Upper lobe of left lung (tissue), 6 donors: Measurements from ENCODE around the gene KCNG1. TPM values are rescaled to one million over a fixed set of nuclear protein-coding genes. Genes with fewer than 3 reads are reported as not detected.

Source experiments
- ATAC-seq, 2 donors: fragments of 200-7000 bp; cut with Tn5 transposase; one replicate each; pipeline ENCODE4 v1.9.1; 2022; ENCODE audit warnings: mild to moderate bottlenecking in 2 of 2, moderate library complexity in 2 of 2; ENCODE audit not compliant: low FRiP score in 2 of 2
- DNase-seq, 2 donors: peaks; one replicate each; pipeline ENCODE4 v3.0.0-alpha.2; 2019 to 2020
- H3K27ac ChIP-seq, 4 donors: fragments of 200-600 bp; sonication (generic); one replicate each; pipeline ENCODE4 v1.5.1; 2016 to 2019
- H3K27me3 ChIP-seq, 4 donors: fragments of 200-600 bp; sonication (generic); one replicate each; pipeline ENCODE4 v1.5.1; 2017 to 2019
- H3K36me3 ChIP-seq, 4 donors: fragments of 200-600 bp; sonication (generic); one replicate each; pipeline ENCODE4 v1.5.1; 2016 to 2019
- H3K4me1 ChIP-seq, 4 donors: fragments of 200-600 bp; sonication (generic); one replicate each; pipeline ENCODE4 v1.5.1; 2018 to 2019
- H3K4me3 ChIP-seq, 4 donors: fragments of 200-600 bp; sonication (generic); one replicate each; pipeline ENCODE4 v1.5.1; 2017 to 2019; ENCODE audit warnings: mild to moderate bottlenecking in 2 of 4, moderate library complexity in 1 of 4
- H3K9me3 ChIP-seq, 4 donors: fragments of 200-600 bp; sonication (generic); one replicate each; pipeline ENCODE4 v1.5.1; 2018 to 2019
- CTCF ChIP-seq, 6 experiments: fragments of 450-650 bp in 4 of 6; fragments of 200-600 bp in 2 of 6; sonication (generic) in 2 of 6; IDR thresholded peaks; one replicate each; pipeline ENCODE4 v1.5.1; 2016 to 2019; ENCODE audit warnings: antibody characterized with exemption in 6 of 6
- EP300 ChIP-seq, 4 donors: sonication (generic); formaldehyde crosslinking; IDR thresholded peaks; one replicate each; pipeline ENCODE4 v1.5.1; 2017; ENCODE audit warnings: antibody characterized with exemption in 4 of 4, control low read depth in 2 of 4
- POLR2A ChIP-seq, 4 donors: fragments of 450-650 bp; IDR thresholded peaks; one replicate each; pipeline ENCODE4 v1.5.1; 2016 to 2017; ENCODE audit warnings: antibody characterized with exemption in 4 of 4, mild to moderate bottlenecking in 2 of 4
- POLR2AphosphoS5 ChIP-seq, 2 donors: sonication (generic); formaldehyde crosslinking; IDR thresholded peaks; one replicate each; pipeline ENCODE4 v1.5.1; 2017; ENCODE audit warnings: antibody characterized with exemption in 2 of 2
- WGBS, 2 donors: methylation state at CpG; one replicate each; pipeline ENCODE4 v1.1.5; 2017 to 2018; 5-methylcytosine and 5-hydroxymethylcytosine counted together
- total RNA-seq, 6 donors: library from RNA; depleted of rRNA in 4 of 6; stranded (reverse); fragments of >200 nt in 4 of 6; gene quantifications; one replicate each; pipeline versions ENCODE4 v1.1.0 to v1.2.1, GENCODE V29; 2016 to 2021
- donor health status: DM: no; HTN: no; CAD: no; lungs with moderate emphysema.
- donor health status: DM: no; HTN: yes; CAD: no; lungs with severe emphysema.

The KCNG1 gene
- total RNA-seq, 6 donors from 2014 or later = 0.17 to 0.37 (median 0.25) TPM; not detected in 2

GRCh38 chr20:51020657-51021056 lies 2.2 kb downstream of the KCNG1 start:
- TF ChIP-seq CTCF (IDR thresholded peaks at IDR 0.05) = no peak
- TF ChIP-seq POLR2AphosphoS5 (IDR thresholded peaks at IDR 0.05) = no peak
- Histone ChIP-seq H3K4me1 (peaks cover 8 to 17% (median 15%) of the 10 kb centered on the region in 4 donors), H3K27me3 (peaks cover 0 to 24% (median 14%) of the 10 kb centered on the region in 4 donors), H3K9me3 (no peaks in the 10 kb centered on the region), H3K36me3 (no peaks in the 10 kb centered on the region), H3K27ac (no peak overlapping the region), H3K4me3 (no peak overlapping the region)
- no peak for DNase-seq
- WGBS, 2 donors = 56 to 59% methylated on average over 6 of the region's 6 CpGs
- no peak for ATAC-seq

DNA sequence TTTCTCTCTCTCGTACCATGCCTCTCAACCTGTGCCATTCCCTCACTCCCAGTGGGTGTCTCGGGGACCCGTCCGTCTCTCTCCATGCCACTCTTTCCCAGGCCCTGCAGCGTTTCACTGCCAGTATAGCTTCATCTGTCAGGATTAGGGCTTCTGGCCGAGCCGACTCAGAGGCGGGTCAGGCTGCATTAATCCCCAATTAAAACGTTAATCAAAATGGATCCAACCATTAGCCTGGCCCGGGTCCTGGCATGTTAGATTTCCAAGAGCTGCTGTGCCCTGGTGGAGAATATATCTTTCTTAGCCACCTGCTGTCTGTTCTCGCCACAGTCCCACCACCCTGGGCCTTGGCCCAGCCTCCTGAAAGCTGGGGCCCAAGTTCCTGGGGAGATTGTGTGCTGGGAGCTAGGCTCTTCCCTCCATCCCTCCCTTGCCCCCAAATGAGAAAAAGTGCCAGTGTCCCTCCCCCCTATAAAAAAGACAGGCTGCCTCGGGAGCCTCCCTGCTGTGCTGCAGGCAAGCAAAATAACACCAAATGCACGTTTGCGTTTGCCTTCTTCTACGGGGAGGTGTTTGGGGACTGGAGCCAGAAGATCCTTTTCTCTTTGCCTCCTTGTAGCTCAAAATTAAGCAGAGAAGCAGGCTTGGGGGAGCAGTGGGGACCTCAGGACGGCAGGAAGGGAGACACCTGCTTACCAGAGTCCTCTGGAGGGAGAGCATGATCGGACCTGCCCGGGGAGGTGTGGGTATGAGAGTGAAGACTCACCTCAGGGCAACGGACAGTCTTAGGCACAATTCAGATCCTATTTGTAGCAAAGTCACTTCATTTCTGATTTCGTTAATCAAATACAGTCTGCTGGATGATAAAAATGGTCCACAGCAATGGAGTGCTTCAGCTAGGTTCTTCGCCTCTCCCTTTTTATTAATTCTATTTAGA lies 3.0 kb downstream of the KCNG1 start:
- Histone ChIP-seq H3K36me3 (no peaks in the 10 kb centered on the region), H3K27me3 (peaks cover 0 to 24% (median 14%) of the 10 kb centered on the region in 4 donors), H3K4me3 (no peak overlapping the region), H3K9me3 (no peaks in the 10 kb centered on the region), H3K27ac (no peak overlapping the region), H3K4me1 (peaks cover 8 to 17% (median 15%) of the 10 kb centered on the region in 4 donors)
- DNase-seq (no peak), ATAC-seq (no peak)
- 71% methylated on average over 21 of the region's 21 CpGs for WGBS, 2 donors
- TF ChIP-seq POLR2A (IDR thresholded peaks at IDR 0.05) (no peak), CTCF (IDR thresholded peaks at IDR 0.05) (no peak), EP300 (IDR thresholded peaks at IDR 0.05) (no peak), POLR2AphosphoS5 (IDR thresholded peaks at IDR 0.05) (no peak)

DNA sequence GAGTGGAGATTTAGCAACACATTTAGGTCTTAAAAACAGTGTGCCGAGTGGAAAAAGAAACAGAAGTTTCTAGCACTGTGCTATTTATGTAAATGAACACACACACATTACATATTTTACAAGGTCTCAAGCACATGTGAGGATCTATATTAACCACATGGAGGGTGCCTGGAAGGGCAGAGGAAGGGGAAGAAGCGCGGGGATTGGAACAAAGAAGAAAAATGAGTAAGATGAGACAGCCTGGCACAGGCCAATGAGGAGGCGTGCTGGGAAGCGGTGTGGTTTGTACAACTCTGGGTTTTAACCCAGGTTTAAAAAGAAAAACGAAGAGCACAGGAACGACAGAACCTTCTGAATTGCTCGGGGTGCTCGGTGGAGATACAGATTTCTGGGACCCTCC lies 5.7 kb downstream of the KCNG1 start:
- ATAC-seq (no peak), DNase-seq (no peak)
- no peak overlapping the region for H3K27ac ChIP-seq
- no peak for TF ChIP-seq POLR2AphosphoS5 (IDR thresholded peaks at IDR 0.05)
- TF ChIP-seq EP300 (IDR thresholded peaks at IDR 0.05) = no peak
- no peak for TF ChIP-seq CTCF (IDR thresholded peaks at IDR 0.05)
- no peak for TF ChIP-seq POLR2A (IDR thresholded peaks at IDR 0.05)
- no peaks in the 10 kb centered on the region for H3K36me3 ChIP-seq
- no peaks in the 10 kb centered on the region for H3K9me3 ChIP-seq
- H3K4me3 ChIP-seq = no peak overlapping the region
- H3K4me1 ChIP-seq = peaks cover 0 to under 1% (median under 1%) of the 10 kb centered on the region in 4 donors
- peaks cover 0 to 6% (median 2%) of the 10 kb centered on the region in 4 donors for H3K27me3 ChIP-seq
- WGBS, 2 donors = 71 to 72% methylated on average over 9 of the region's 9 CpGs

DNA sequence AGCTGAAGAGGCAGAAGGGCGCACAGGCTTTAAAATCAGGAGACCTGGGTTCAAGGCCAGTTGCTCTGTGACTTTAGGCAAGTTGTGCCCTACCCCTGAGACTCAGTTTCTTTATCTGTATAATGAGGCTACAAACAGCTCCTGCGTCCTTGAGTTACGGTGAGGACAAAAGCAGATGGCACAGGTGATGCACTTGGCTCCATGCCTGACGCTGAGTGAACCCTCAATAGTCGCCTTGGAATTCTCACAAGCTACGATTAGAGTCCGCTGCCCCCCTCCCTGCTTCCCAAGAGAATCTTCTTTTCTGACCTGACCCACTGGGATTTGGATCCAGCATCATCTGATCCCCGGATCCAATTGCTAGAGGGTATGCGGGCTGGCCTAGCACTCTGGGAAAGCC lies 6.4 kb downstream of the KCNG1 start:
- Histone ChIP-seq H3K4me3 (no peak overlapping the region), H3K27me3 (peaks cover 0 to 1% (median 0%) of the 10 kb centered on the region in 4 donors), H3K9me3 (no peaks in the 10 kb centered on the region), H3K27ac (no peak overlapping the region), H3K36me3 (no peaks in the 10 kb centered on the region), H3K4me1 (no peaks in the 10 kb centered on the region)
- DNase-seq = no peak
- 90 to 93% methylated on average over 9 of the region's 9 CpGs for WGBS, 2 donors
- no peak for TF ChIP-seq POLR2AphosphoS5 (IDR thresholded peaks at IDR 0.05)
- TF ChIP-seq CTCF (IDR thresholded peaks at IDR 0.05) = no peak
- TF ChIP-seq EP300 (IDR thresholded peaks at IDR 0.05) = no peak
- no peak for TF ChIP-seq POLR2A (IDR thresholded peaks at IDR 0.05)
- ATAC-seq = no peak
